Esophagus squamous epithelium (tissue), 5 donors: ENCODE measurements around the gene RAD54L. TPM values are rescaled to one million over a fixed set of nuclear protein-coding genes. Genes with fewer than 3 reads are reported as not detected.

Experiments used
- DNase-seq: peaks from one replicate; lab custom pipeline; 2025; lab: John Stamatoyannopoulos, UW
- H3K27ac ChIP-seq, 4 donors: fragments of 200-600 bp; sonication (generic); one replicate each; pipeline ENCODE4 v1.5.1; 2016 to 2019; ENCODE audit warnings: mild to moderate bottlenecking in 1 of 4
- H3K27me3 ChIP-seq, 4 donors: fragments of 200-600 bp; sonication (generic); 1 replicate in 3 of 4; 2 replicates in 1 of 4; pipeline versions ENCODE4 v1.5.1 to v1.6.0; 2017 to 2021; ENCODE audit warnings: antibody characterized with exemption in 1 of 4
- H3K36me3 ChIP-seq, 3 donors: fragments of 200-600 bp; sonication (generic); one replicate each; pipeline ENCODE4 v1.5.1; 2016 to 2019
- H3K4me1 ChIP-seq, 3 donors: fragments of 200-600 bp; sonication (generic); one replicate each; pipeline ENCODE4 v1.5.1; 2017 to 2019
- H3K4me3 ChIP-seq, 4 donors: fragments of 200-600 bp; sonication (generic); 1 replicate in 3 of 4; 2 replicates in 1 of 4; pipeline ENCODE4 v1.5.1; 2016 to 2019; ENCODE audit warnings: mild to moderate bottlenecking in 2 of 4, moderate library complexity in 1 of 4
- H3K9me3 ChIP-seq, 3 donors: fragments of 200-600 bp; sonication (generic); one replicate each; pipeline ENCODE4 v1.5.1; 2016 to 2019
- POLR2A ChIP-seq, 4 donors: fragments of 450-650 bp; IDR thresholded peaks; one replicate each; pipeline ENCODE4 v1.6.1; 2017; ENCODE audit warnings: antibody characterized with exemption in 4 of 4, mild to moderate bottlenecking in 4 of 4, moderate library complexity in 3 of 4
- WGBS, 2 donors: methylation state at CpG; one replicate each; pipeline ENCODE4 v1.1.5; 2018; 5-methylcytosine and 5-hydroxymethylcytosine counted together
- intact Hi-C: fragments of 100-400 bp; cut with DNase I; formaldehyde crosslinking; loops from one replicate; pipeline ENCODE4 v1.15.0; 2022
- total RNA-seq, 4 donors: library from RNA; depleted of rRNA; stranded (reverse); fragments of >200 nt; gene quantifications; one replicate each; pipeline ENCODE4 v1.1.0, GENCODE V29; 2016
- TF ChIP-seq, protein P1 (sequence below), 6 experiments: fragments of 450-650 bp in 4 of 6; fragments of 200-600 bp in 2 of 6; sonication (generic) in 2 of 6; IDR thresholded peaks; one replicate each; pipeline ENCODE4 v1.5.1; 2016 to 2019; ENCODE audit warnings: antibody characterized with exemption in 6 of 6, mild to moderate bottlenecking in 4 of 6, moderate library complexity in 4 of 6
- donor health status: DM: yes; HTN: yes; CAD: no.

Gene RAD54L
- total RNA-seq = 1 to 10 TPM; 1.9 to 7.8 (median 6.8) TPM

DNA sequence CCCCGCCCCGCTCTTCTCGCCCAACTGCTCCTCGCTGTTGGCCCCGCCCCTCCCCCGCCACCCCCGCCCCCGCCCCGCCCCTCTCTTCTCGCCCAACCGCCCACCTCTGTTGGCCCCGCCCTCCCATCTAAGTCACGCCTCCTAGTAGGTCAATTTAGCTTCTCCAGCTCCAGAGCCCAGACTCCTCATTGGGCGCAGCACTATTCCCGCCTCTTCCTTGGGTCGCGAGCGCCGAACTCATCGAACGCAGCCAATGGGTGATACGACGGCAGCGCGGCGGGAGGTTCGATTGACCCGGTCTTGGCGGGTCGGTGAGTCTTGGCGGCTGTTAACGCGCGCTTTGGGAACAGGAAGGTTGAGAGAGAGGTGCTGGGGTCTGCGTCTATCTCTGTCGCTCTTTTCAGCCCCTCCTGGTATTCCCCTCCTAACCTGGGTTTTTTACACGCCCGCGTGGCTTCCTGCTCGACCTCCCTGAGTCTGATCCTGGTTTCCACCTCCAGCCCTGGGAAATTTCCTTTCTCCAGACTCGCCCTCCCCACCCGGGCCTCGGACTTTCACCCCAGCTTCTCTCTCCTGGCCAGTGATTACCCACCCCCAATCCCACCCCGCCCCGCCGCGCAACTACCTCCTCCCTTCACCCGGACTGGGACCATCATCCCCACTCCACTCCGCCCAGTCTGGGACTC lies at the start of gene RAD54L:
RAD54L (plus strand) TSS at position 328 of the 686 bp plus-strand sequence. CDS start 643 bp downstream, outside the sequence.
- intact Hi-C loops = no loop called here
- peak; percentile 89 for DNase-seq
- Histone ChIP-seq H3K4me1 (peaks cover 4 to 35% (median 7%) of the 10 kb centered on the region in 3 donors), H3K36me3 (no peaks in the 10 kb centered on the region), H3K27ac (peak within 1 kb of the TSS; percentile 79 to 88 (median 86)), H3K9me3 (no peaks in the 10 kb centered on the region), H3K4me3 (peak within 1 kb of the TSS; percentile 49 to 84 (median 66)), H3K27me3 (no peaks in the 10 kb centered on the region)
- no peak for TF ChIP-seq POLR2A (IDR thresholded peaks at IDR 0.05)
- TF ChIP-seq, protein P1, sequence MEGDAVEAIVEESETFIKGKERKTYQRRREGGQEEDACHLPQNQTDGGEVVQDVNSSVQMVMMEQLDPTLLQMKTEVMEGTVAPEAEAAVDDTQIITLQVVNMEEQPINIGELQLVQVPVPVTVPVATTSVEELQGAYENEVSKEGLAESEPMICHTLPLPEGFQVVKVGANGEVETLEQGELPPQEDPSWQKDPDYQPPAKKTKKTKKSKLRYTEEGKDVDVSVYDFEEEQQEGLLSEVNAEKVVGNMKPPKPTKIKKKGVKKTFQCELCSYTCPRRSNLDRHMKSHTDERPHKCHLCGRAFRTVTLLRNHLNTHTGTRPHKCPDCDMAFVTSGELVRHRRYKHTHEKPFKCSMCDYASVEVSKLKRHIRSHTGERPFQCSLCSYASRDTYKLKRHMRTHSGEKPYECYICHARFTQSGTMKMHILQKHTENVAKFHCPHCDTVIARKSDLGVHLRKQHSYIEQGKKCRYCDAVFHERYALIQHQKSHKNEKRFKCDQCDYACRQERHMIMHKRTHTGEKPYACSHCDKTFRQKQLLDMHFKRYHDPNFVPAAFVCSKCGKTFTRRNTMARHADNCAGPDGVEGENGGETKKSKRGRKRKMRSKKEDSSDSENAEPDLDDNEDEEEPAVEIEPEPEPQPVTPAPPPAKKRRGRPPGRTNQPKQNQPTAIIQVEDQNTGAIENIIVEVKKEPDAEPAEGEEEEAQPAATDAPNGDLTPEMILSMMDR (IDR thresholded peaks at IDR 0.05) = no peak
- 0 to 1% methylated on average over 14 to 31 of the region's 49 CpGs for WGBS, 2 donors

DNA sequence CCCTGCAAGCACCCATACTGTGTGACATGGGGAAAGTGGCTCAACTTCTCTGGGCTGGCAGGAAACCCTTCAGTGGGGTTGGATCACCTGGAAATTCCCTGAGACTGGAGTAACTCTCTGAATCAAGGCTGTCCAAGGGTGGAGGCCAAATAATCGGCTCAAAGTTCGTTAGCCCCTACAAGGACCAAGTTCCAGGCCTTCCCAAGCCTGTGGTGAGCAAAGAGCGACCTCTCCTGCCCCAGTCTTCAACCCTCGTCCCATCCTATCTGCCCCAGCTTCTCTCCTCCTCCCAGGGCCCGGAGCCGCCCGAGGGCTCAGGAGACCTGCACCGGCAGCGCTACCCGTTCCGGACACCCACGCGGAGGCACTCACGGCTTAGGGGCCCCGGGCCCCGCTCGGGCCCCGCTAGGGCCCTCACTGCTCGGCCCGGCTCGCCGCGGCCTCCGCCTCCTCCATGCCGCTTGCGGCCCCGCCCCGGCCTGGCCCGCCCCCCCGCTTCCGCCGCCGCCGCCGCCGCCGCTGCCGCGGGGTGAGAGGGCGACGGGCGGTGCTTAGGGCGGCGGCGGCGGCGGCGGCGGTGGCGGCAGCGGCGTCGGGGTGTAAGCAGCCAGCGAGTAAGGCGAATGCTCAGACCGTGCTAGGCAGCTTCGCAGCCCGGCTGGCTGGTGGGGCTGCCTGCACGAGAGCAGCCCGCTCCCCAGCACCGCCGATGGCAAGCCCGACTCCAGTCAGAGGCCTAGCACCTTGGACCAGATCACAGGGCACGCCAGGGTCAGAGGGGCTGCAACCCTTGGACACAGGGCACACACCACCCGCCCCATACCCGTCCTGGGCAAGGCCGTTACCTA lies 49.4 kb upstream of the RAD54L start, which contains the start of gene POMGNT1:
POMGNT1 (minus strand) TSS at position 471 of the 848 bp plus-strand sequence. CDS start 613 bp downstream, outside the sequence.
- peak in 2 of 4 donors; percentile 48 to 61 for TF ChIP-seq POLR2A (IDR thresholded peaks at IDR 0.05)
- TF ChIP-seq, protein P1 (IDR thresholded peaks at IDR 0.05) = peak in 2 of 6 experiments; percentile 3 to 11
- DNase-seq = no peak
- H3K27ac ChIP-seq = peak within 1 kb of the TSS; percentile 83 to 90 (median 87)
- H3K4me1 ChIP-seq = peaks cover 21 to 52% (median 22%) of the 10 kb centered on the region in 3 donors
- H3K4me3 ChIP-seq = peak within 1 kb of the TSS; percentile 57 to 95 (median 68)
- intact Hi-C loops = no loop called here
- peaks cover 5 to 39% (median 11%) of the 10 kb centered on the region in 3 donors for H3K36me3 ChIP-seq
- H3K27me3 ChIP-seq = no peaks in the 10 kb centered on the region
- H3K9me3 ChIP-seq = no peaks in the 10 kb centered on the region
- WGBS, 2 donors = 0% methylated on average over 3 to 21 of the region's 67 CpGs

DNA sequence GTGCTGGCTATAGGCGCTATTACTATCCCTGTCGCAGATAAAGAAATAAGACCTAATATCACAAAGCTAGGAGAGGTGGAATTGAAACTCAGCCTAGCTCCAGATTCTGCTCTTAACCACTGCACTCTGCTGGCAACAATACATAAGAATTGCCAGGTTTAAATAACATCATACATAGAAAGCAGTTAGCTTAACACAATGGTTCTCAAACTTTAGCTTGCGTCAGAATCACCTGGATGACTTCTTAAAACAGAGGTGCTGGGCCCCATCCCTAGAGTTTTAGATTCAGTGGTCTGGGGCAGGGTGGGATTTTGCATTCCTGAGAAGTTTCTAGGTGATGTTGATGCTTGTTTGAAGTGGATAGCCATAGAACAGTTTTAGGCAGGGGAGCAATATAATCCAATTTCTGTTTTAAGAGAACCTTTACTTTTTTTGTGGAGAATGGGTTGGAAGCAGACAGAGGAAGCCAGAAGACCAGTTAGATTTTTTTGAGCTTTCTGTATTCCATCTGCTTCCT lies 48.3 kb upstream of the RAD54L start:
- H3K27ac ChIP-seq = peak overlapping the region in 2 of 4 donors; percentile 85 to 90
- H3K27me3 ChIP-seq = no peaks in the 10 kb centered on the region
- no peak for TF ChIP-seq POLR2A (IDR thresholded peaks at IDR 0.05)
- TF ChIP-seq, protein P1 (IDR thresholded peaks at IDR 0.05) = no peak
- H3K4me1 ChIP-seq = peaks cover 21 to 63% (median 23%) of the 10 kb centered on the region in 3 donors
- H3K9me3 ChIP-seq = no peaks in the 10 kb centered on the region
- intact Hi-C loops = no loop called here
- peak overlapping the region in 3 of 4 donors; percentile 62 to 95 (median 75) for H3K4me3 ChIP-seq
- DNase-seq = no peak
- H3K36me3 ChIP-seq = peaks cover 0 to 28% (median 0%) of the 10 kb centered on the region in 3 donors
- WGBS, 2 donors = 66 to 67% methylated on average over 2 to 3 of the region's 3 CpGs

DNA sequence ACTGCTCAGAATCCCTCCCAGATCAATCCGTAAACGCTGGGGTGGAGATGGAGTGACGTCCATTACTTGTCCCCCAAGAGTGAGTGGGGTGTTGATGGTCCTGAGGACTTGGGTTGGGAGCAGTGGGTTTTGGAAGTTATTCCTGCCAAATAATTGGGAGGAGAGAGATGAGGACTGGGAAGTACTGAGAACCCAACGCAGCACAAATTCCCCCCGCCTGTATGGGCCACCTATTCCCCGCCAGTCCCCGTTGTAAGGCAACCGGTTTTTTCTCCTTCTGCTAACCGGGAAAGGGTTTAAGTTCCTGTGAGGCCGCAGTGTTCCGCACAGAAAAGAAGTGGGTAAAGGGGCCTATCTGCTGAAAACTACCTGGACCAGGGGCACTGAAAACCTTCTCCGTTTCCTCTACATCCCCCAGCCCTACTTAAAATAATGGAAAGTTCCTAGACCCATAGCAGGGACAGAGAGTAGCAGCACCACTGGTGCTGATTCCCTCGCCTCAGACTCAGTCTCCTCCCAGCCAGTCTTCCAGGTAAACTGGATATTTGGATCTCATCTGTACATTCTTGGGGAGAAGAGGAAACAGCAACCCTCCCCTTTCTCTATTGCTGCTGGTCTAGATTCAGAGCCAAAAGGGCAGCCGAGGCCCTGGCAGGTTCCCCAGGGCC lies 43.7 kb upstream of the RAD54L start:
- H3K36me3 ChIP-seq = peaks cover 0 to 10% (median 0%) of the 10 kb centered on the region in 3 donors
- 9 to 22% methylated on average over 13 to 14 of the region's 14 CpGs for WGBS, 2 donors
- DNase-seq = no peak
- TF ChIP-seq, protein P1 (IDR thresholded peaks at IDR 0.05) = no peak
- TF ChIP-seq POLR2A (IDR thresholded peaks at IDR 0.05) = peak in 1 of 4 donors; percentile 16
- no peaks in the 10 kb centered on the region for H3K27me3 ChIP-seq
- peak overlapping the region; percentile 76 to 92 (median 86) for H3K27ac ChIP-seq
- intact Hi-C loops = no loop called here
- H3K4me1 ChIP-seq = peaks cover 5 to 59% (median 21%) of the 10 kb centered on the region in 3 donors
- H3K4me3 ChIP-seq = peak overlapping the region; percentile 48 to 88 (median 69)
- no peaks in the 10 kb centered on the region for H3K9me3 ChIP-seq
